Natural killer cell treated with Interleukin-12 subunit alpha and Interleukin-12 subunit beta and Interleukin-15 and Interleukin-18, amount 100 ng/mL, for 72 hours (primary cell): ENCODE data around the gene MEIS1. TPM values are rescaled to one million over a fixed set of nuclear protein-coding genes. Genes with fewer than 3 reads are reported as not detected.
A peak's percentile ranks its signal among the peaks of the same experiment; 100 is the strongest.

Experiments used
- ATAC-seq, 2 donors: fragments of 150-1000 bp; cut with Tn5 transposase in 1 of 2; sonication (Bioruptor Pico), chemical (Tn5 transposase) in 1 of 2; 2 replicates each; pipeline ENCODE4 v1.10.0; 2021
- DNase-seq: peaks from one replicate; pipeline ENCODE4 v3.0.0; 2022; ENCODE audit warnings: low spot score
- H3K27ac Mint-ChIP-seq, 2 donors: 1 replicate in 1 of 2; 2 replicates in 1 of 2; pipeline ENCODE4 v1.8.0; 2022; ENCODE audit warnings: mixed read lengths in 2 of 2, mild to moderate bottlenecking in 1 of 2, moderate library complexity in 1 of 2
- H3K27me3 Mint-ChIP-seq, 2 donors: 1 replicate in 1 of 2; 2 replicates in 1 of 2; pipeline ENCODE4 v1.8.0; 2022; ENCODE audit warnings: mixed read lengths in 2 of 2
- H3K36me3 Mint-ChIP-seq: one replicate; pipeline ENCODE4 v1.8.0; 2022; ENCODE audit warnings: mixed read lengths
- H3K4me1 Mint-ChIP-seq, 2 donors: 1 replicate in 1 of 2; 2 replicates in 1 of 2; pipeline ENCODE4 v1.8.0; 2022; ENCODE audit warnings: low read depth in 2 of 2, mixed read lengths in 2 of 2, mild to moderate bottlenecking in 1 of 2
- H3K4me3 Mint-ChIP-seq: one replicate; pipeline ENCODE4 v1.8.0; 2022; ENCODE audit warnings: mixed read lengths
- H3K9me3 Mint-ChIP-seq: 2 replicates; pipeline ENCODE4 v1.8.0; 2022; ENCODE audit warnings: mixed read lengths
- total RNA-seq, 2 donors: library from RNA; stranded (reverse); gene quantifications; one replicate each; pipeline ENCODE4 v1.2.3, GENCODE V29; 2022

Gene MEIS1
- total RNA-seq, 2 donors from 2014 or later, result 0.53 to 3.6 TPM

GRCh38 chr2:66543257-66543767 lies 108.4 kb downstream of the MEIS1 start:
- DNase-seq (no peak), ATAC-seq (no peak)
- Mint-ChIP-seq H3K36me3 (no peaks in the 10 kb centered on the region), H3K27me3 (peaks cover 0 to 5% of the 10 kb centered on the region in 2 donors), H3K4me3 (no peak overlapping the region), H3K4me1 (no peaks in the 10 kb centered on the region), H3K9me3 (no peaks in the 10 kb centered on the region), H3K27ac (no peak overlapping the region)

GRCh38 chr2:66544258-66544657 lies 109.3 kb downstream of the MEIS1 start:
- no peak for DNase-seq
- no peaks in the 10 kb centered on the region for H3K9me3 Mint-ChIP-seq
- no peak overlapping the region for H3K4me3 Mint-ChIP-seq
- no peak for ATAC-seq
- H3K36me3 Mint-ChIP-seq, result no peaks in the 10 kb centered on the region
- H3K4me1 Mint-ChIP-seq, result no peaks in the 10 kb centered on the region
- H3K27ac Mint-ChIP-seq, result no peak overlapping the region
- H3K27me3 Mint-ChIP-seq, result peaks cover 0 to 5% of the 10 kb centered on the region in 2 donors

DNA sequence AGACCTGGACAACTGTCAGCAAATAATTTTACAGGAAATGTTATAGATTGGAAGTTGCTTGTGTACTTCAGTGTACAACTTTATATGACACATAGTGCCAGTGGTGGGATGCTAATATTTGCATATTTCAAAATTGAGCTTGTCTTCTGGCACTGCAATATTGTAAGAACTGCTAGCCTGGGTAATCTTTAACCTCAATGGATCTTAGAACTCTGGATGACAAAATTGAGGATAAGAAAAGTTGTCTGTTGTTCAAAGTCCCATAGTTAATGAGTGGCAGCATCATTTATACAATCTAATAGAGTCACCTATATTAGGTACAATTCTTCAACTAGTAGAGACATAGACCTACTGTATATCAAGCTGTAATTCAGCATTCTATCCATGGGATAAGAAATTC lies 110.3 kb downstream of the MEIS1 start:
- Mint-ChIP-seq H3K36me3 (no peaks in the 10 kb centered on the region), H3K27ac (no peak overlapping the region), H3K4me1 (no peaks in the 10 kb centered on the region), H3K27me3 (peaks cover 0 to 5% of the 10 kb centered on the region in 2 donors), H3K4me3 (no peak overlapping the region), H3K9me3 (no peaks in the 10 kb centered on the region)
- ATAC-seq, result no peak
- no peak for DNase-seq

DNA sequence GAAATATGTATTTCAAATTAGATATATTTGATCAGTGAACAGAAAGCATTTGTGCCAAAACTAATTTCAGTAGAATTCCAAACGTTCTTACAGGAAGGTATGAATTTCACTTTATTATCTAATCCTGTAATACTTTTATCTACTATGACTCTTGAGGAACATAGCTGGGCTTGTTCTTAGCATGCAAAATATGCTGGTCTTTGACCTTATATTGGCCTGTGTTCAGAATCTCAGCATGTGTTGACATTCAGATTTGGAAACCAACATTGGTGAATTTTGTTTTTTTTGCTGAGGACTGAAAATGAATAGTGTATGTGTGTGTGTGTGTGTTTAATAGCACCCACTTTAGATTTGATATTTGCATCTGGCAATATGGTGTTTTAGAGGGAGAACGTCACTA lies 112.2 kb downstream of the MEIS1 start:
- no peak for DNase-seq
- Mint-ChIP-seq H3K9me3 (no peaks in the 10 kb centered on the region), H3K4me3 (no peak overlapping the region), H3K27me3 (peaks cover 0 to 5% of the 10 kb centered on the region in 2 donors), H3K4me1 (no peaks in the 10 kb centered on the region), H3K36me3 (no peaks in the 10 kb centered on the region), H3K27ac (no peak overlapping the region)
- ATAC-seq, result no peak

GRCh38 chr2:66547887-66548286 lies 113.0 kb downstream of the MEIS1 start:
- ATAC-seq, result no peak
- DNase-seq, result no peak
- Mint-ChIP-seq H3K36me3 (no peaks in the 10 kb centered on the region), H3K9me3 (no peaks in the 10 kb centered on the region), H3K27me3 (peaks cover 0 to 4% of the 10 kb centered on the region in 2 donors), H3K4me1 (no peaks in the 10 kb centered on the region), H3K4me3 (no peak overlapping the region), H3K27ac (no peak overlapping the region)

GRCh38 chr2:66548422-66548821 lies 113.5 kb downstream of the MEIS1 start:
- Mint-ChIP-seq H3K4me3 (no peak overlapping the region), H3K27me3 (peaks cover 0 to 3% of the 10 kb centered on the region in 2 donors), H3K4me1 (no peaks in the 10 kb centered on the region), H3K27ac (no peak overlapping the region), H3K36me3 (no peaks in the 10 kb centered on the region), H3K9me3 (no peaks in the 10 kb centered on the region)
- DNase-seq (no peak), ATAC-seq (no peak)

- Mint-ChIP-seq H3K27ac (no peak overlapping the region), H3K9me3 (no peaks in the 10 kb centered on the region), H3K36me3 (no peaks in the 10 kb centered on the region), H3K27me3 (peaks cover 0 to 2% of the 10 kb centered on the region in 2 donors), H3K4me3 (no peak overlapping the region), H3K4me1 (peaks cover 4 to 5% of the 10 kb centered on the region in 2 donors)
- DNase-seq (no peak), ATAC-seq (no peak)
These were observed 115.9 kb downstream of the MEIS1 start for GRCh38 chr2:66550826-66551225.

DNA sequence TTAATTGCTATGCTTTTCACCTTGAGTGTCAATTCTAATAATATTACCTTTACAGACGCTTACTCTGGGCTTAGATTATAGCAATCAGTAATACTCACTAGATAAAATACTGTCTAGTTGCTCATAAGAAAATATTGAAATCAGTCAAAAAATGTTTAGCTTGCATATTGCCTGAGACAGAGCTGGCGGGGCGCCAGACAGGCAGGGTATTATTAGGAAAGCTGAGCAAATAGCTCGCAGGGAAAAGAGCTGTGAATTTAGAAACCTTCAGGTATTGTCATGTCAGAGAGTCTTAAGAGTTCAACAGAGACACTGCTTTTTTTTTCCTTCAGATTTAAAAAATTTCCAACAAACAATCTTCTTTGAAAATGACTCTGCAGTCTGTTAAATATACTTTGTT lies 118.4 kb downstream of the MEIS1 start:
- Mint-ChIP-seq H3K4me1 (peaks cover 9% of the 10 kb centered on the region in 2 donors), H3K4me3 (no peak overlapping the region), H3K9me3 (no peaks in the 10 kb centered on the region), H3K27ac (no peak overlapping the region), H3K36me3 (no peaks in the 10 kb centered on the region), H3K27me3 (peaks cover 0 to 6% of the 10 kb centered on the region in 2 donors)
- ATAC-seq (no peak), DNase-seq (no peak)

GRCh38 chr2:66555091-66555490 lies 120.2 kb downstream of the MEIS1 start:
- H3K27ac Mint-ChIP-seq, result no peak overlapping the region
- H3K9me3 Mint-ChIP-seq, result no peaks in the 10 kb centered on the region
- H3K27me3 Mint-ChIP-seq, result peaks cover 0 to 6% of the 10 kb centered on the region in 2 donors
- H3K36me3 Mint-ChIP-seq, result no peaks in the 10 kb centered on the region
- ATAC-seq, result no peak
- H3K4me3 Mint-ChIP-seq, result no peak overlapping the region
- no peak for DNase-seq
- peaks cover 9% of the 10 kb centered on the region in 2 donors for H3K4me1 Mint-ChIP-seq

- ATAC-seq (peak in 1 of 2 donors; percentile 50), DNase-seq (no peak)
- peak overlapping the region in 1 of 2 donors; percentile 53 for H3K27ac Mint-ChIP-seq
- peak overlapping the region; percentile 35 for H3K4me3 Mint-ChIP-seq
- peaks cover 0 to 6% of the 10 kb centered on the region in 2 donors for H3K27me3 Mint-ChIP-seq
- peaks cover 9% of the 10 kb centered on the region in 2 donors for H3K4me1 Mint-ChIP-seq
- no peaks in the 10 kb centered on the region for H3K36me3 Mint-ChIP-seq
- no peaks in the 10 kb centered on the region for H3K9me3 Mint-ChIP-seq
These were observed 120.8 kb downstream of the MEIS1 start for GRCh38 chr2:66555501-66556324.

GRCh38 chr2:66559672-66560071 lies 124.7 kb downstream of the MEIS1 start:
- ATAC-seq (no peak), DNase-seq (no peak)
- Mint-ChIP-seq H3K4me3 (no peak overlapping the region), H3K36me3 (no peaks in the 10 kb centered on the region), H3K9me3 (no peaks in the 10 kb centered on the region), H3K27ac (no peak overlapping the region), H3K4me1 (peaks cover 9% of the 10 kb centered on the region in 2 donors), H3K27me3 (peaks cover 0 to 10% of the 10 kb centered on the region in 2 donors)

DNA sequence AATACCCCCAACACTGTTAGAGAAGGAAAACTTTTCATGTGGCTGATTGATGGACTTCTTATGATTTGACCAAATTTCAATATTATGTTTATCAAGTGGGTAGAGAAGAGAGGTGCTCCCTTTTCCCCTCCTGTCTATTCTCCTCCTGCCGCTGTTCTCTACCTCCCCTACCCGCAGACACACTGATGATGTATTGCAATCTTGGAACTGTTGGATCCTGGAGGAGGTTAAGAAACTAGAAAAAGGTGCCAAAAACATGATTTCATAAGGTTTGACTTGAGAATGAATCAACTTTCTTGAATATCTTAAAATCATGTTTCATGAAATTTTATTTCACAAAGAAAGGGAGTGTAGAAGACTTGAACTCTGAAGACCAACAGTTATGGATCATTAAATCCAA lies 125.8 kb downstream of the MEIS1 start:
- Mint-ChIP-seq H3K27me3 (peaks cover 0 to 10% of the 10 kb centered on the region in 2 donors), H3K4me3 (no peak overlapping the region), H3K36me3 (no peaks in the 10 kb centered on the region), H3K4me1 (peaks cover 6% of the 10 kb centered on the region in 2 donors), H3K9me3 (no peaks in the 10 kb centered on the region), H3K27ac (no peak overlapping the region)
- ATAC-seq, result no peak
- DNase-seq, result no peak

DNA sequence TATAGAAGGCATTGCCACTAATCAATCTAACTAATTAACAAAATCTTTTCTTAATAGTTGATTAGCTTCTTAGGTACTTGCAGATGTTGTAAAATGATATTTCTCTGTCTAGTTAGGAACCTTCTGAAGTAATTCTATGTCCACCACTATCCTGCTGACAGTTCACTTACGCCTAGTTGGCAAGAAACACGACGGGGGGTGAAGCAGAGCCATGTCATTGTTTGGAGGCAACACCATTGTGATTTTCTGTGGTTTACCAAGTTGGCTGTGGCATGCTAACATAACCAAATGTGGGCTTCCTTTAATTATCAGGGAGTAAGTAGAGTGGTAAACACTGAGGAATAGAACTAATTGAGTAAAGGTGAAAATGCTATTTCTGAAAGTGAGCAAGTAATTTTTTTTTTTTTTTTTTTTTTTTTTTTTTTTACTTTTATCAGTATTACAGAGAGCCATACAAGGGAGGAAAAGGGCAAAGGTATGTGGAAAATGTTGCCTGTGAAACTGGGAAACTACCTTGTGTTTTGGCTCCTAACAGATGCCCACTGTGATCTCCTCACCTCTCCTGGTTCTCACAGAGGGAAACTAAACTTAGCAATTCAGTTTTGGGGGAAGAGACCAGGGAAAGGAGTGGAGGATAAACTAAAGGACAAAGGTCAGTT lies 126.8 kb downstream of the MEIS1 start:
- peaks cover 0 to 6% of the 10 kb centered on the region in 2 donors for H3K27me3 Mint-ChIP-seq
- DNase-seq (no peak), ATAC-seq (no peak)
- H3K9me3 Mint-ChIP-seq, result no peaks in the 10 kb centered on the region
- no peak overlapping the region for H3K4me3 Mint-ChIP-seq
- no peak overlapping the region for H3K27ac Mint-ChIP-seq
- H3K36me3 Mint-ChIP-seq, result no peaks in the 10 kb centered on the region
- no peaks in the 10 kb centered on the region for H3K4me1 Mint-ChIP-seq

GRCh38 chr2:66562304-66562685 lies 127.4 kb downstream of the MEIS1 start:
- DNase-seq (no peak), ATAC-seq (no peak)
- H3K27ac Mint-ChIP-seq, result no peak overlapping the region
- no peak overlapping the region for H3K4me3 Mint-ChIP-seq
- peaks cover 0 to 5% of the 10 kb centered on the region in 2 donors for H3K27me3 Mint-ChIP-seq
- no peaks in the 10 kb centered on the region for H3K36me3 Mint-ChIP-seq
- H3K9me3 Mint-ChIP-seq, result no peaks in the 10 kb centered on the region
- H3K4me1 Mint-ChIP-seq, result no peaks in the 10 kb centered on the region
